ENCODE data around the gene BSDC1. TPM values are rescaled to one million over a fixed set of nuclear protein-coding genes. Genes with fewer than 3 reads are reported as not detected.
"Not testable (repeated sequence)": the region's sequence is repeated elsewhere in the genome, so short reads cannot be mapped to it uniquely, and the experiment has no call there.

Gene BSDC1
- total RNA-seq, 2 donors from 2014 or later, result 47.1 to 49.7 TPM

- H3K4me3 ChIP-seq, result no peak overlapping the region
- no peak overlapping the region for H3K27ac ChIP-seq
- TF ChIP-seq CTCF (IDR thresholded peaks at IDR 0.05), result no peak
- H3K4me1 ChIP-seq, result peaks cover 0 to 37% of the 10 kb centered on the region in 2 donors
- no peak for DNase-seq (ENCODE audit: low spot score)
- no peaks in the 10 kb centered on the region for H3K27me3 ChIP-seq
- H3K9me3 ChIP-seq, result no peaks in the 10 kb centered on the region
- H3K36me3 ChIP-seq, result peaks cover 2% of the 10 kb centered on the region
Measured at GRCh38 chr1:32358435-32358834, 35.8 kb downstream of the BSDC1 start.

DNA sequence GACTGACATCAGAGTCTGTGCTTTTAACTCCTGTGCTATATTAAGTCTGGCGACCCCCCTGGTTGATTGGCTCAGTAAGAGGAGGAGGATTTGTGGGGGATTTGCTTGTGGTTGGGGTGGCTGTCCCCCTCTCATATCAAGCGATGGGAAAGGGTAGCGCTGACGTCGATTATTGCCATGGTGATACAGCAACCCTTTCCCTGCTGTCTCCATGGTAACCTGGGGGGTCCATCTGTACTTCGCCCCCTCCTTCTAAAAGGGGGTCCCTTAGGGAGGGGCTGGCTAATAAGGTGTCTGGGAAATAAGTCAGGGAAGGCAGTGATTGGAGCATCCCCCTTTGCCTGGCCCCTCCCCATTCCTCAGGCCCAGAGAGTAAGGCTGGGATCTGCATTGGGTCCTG, 36.6 kb downstream of the BSDC1 start:
- no peak for DNase-seq (ENCODE audit: low spot score)
- no peaks in the 10 kb centered on the region for H3K9me3 ChIP-seq
- no peaks in the 10 kb centered on the region for H3K36me3 ChIP-seq
- H3K27ac ChIP-seq, result no peak overlapping the region
- H3K4me3 ChIP-seq, result no peak overlapping the region
- no peak for TF ChIP-seq CTCF (IDR thresholded peaks at IDR 0.05)
- peaks cover 0 to 40% of the 10 kb centered on the region in 2 donors for H3K4me1 ChIP-seq
- no peaks in the 10 kb centered on the region for H3K27me3 ChIP-seq

DNA sequence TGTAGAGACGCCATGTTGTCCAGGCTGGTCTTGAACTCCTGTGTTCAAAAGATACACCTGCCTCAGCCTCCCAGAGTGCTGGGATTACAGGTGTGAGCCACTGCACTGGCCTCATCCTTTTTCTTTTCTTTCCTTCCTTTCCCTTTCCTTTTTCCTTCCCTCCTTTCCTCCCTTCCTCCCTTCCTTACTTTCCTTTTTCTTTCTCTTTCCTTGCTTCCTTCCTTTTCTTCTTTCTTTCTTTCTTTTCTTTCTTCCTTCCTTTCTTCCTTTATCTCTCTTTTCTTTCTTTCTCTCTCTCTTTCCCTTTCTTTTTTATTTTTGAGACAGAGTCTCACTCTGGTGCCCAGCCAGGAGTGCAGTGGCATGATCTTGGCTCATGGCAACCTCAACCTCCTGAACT, 37.8 kb downstream of the BSDC1 start:
- no peak for TF ChIP-seq CTCF (IDR thresholded peaks at IDR 0.05)
- DNase-seq (ENCODE audit: low spot score), result no peak
- H3K9me3 ChIP-seq, result no peaks in the 10 kb centered on the region
- no peak overlapping the region for H3K27ac ChIP-seq
- no peaks in the 10 kb centered on the region for H3K27me3 ChIP-seq
- no peak overlapping the region for H3K4me3 ChIP-seq
- H3K4me1 ChIP-seq, result peaks cover 0 to 38% of the 10 kb centered on the region in 2 donors
- no peaks in the 10 kb centered on the region for H3K36me3 ChIP-seq

DNA sequence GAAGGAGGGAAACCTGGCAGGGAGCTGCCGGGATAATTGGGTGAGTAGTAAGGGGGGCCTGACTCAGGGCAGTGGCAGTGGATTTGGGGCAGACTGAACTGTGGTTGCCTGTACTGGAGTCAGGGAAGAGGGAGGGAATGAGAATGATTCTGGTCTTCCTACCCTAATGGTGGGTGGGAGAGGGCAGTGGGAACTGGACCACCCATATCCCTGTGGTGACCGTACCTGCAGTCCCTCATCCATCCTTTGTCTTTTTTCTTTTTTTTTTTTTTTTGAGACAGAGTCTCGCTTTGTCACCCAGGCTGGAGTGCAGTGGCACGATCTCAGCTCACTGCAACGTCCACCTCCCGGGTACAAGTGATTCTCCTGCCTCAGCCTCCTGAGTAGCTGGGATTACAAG, 38.5 kb downstream of the BSDC1 start:
- peaks cover 0 to 38% of the 10 kb centered on the region in 2 donors for H3K4me1 ChIP-seq
- not testable (repeated sequence) for H3K27ac ChIP-seq; H3K36me3 ChIP-seq; H3K27me3 ChIP-seq; H3K4me3 ChIP-seq; H3K9me3 ChIP-seq; DNase-seq (ENCODE audit: low spot score)

DNA sequence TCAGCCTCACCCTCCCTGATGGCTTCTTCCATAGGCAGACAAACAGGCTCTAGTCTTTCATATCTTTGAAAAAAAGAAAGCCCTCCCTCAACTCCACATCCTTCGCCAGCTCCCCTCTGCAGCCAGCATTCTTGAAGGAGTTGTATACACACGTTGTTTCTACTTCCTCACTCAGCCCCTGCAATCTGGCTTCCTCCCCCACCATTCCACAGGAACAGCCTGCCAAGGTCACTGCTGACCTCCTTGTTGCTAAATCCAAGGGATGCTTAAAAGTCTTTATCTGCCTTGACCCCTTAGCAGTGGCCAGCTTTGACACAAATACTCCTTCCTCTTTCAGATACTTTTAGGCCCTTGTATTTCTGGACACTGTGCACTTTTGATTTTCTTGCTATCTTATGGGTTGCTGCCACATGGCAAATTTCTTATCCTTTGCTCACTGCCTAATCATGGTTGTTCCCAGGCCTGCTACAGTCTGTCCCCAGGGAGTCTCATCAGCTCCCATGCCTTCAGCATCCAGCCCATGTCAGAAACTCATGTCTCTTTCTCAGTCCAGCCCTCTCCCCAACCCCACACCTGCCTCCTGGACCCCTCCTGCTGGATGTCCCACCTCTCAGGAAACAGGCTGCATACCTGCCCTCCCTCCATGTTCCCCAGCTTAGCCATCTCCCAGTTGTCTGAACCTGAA, 40.2 kb downstream of the BSDC1 start:
- peaks cover 0 to 54% of the 10 kb centered on the region in 2 donors for H3K4me1 ChIP-seq
- DNase-seq (ENCODE audit: low spot score), result peak; percentile 83
- no peak for TF ChIP-seq CTCF (IDR thresholded peaks at IDR 0.05)

GRCh38 chr1:32353431-32353830, 40.8 kb downstream of the BSDC1 start:
- TF ChIP-seq CTCF (IDR thresholded peaks at IDR 0.05), result no peak
- Histone ChIP-seq H3K4me1 (peaks cover 0 to 56% of the 10 kb centered on the region in 2 donors), H3K9me3 (no peaks in the 10 kb centered on the region), H3K4me3 (no peak overlapping the region), H3K27ac (peak overlapping the region; percentile 96 to 97), H3K27me3 (no peaks in the 10 kb centered on the region), H3K36me3 (no peaks in the 10 kb centered on the region)
- DNase-seq (ENCODE audit: low spot score), result no peak

More for the DNA sequence above, 40.2 kb downstream of the BSDC1 start:
- Histone ChIP-seq H3K27me3 (no peaks in the 10 kb centered on the region), H3K36me3 (no peaks in the 10 kb centered on the region), H3K4me3 (no peak overlapping the region), H3K9me3 (no peaks in the 10 kb centered on the region), H3K27ac (peak overlapping the region; percentile 96 to 97)

Measured in right atrium auricular region (tissue), 2 donors.